T-helper 17 cell (primary cell): ENCODE results near the gene SGSM2. TPM values are rescaled to one million over a fixed set of nuclear protein-coding genes. Genes with fewer than 3 reads are reported as not detected.

Experiments used
- ATAC-seq: fragments of 150-1000 bp; cut with Tn5 transposase; 2 replicates; pipeline ENCODE4 v1.10.0; 2021; ENCODE audit warnings: mild to moderate bottlenecking, moderate library complexity
- DNase-seq, 3 donors: peaks; one replicate each; pipeline versions ENCODE4 v3.0.0 to v3.0.0-alpha.2; 2020 to 2021
- H3K9me3 ChIP-seq: one replicate; pipeline ENCODE4 v1.7.0; 2013; ENCODE audit warnings: low read length, mild to moderate bottlenecking; ENCODE audit not compliant: control insufficient read depth, poor library complexity, severe bottlenecking
- H3K27ac Mint-ChIP-seq: one replicate; pipeline ENCODE4 v1.8.0; 2022; ENCODE audit warnings: mild to moderate bottlenecking, moderate library complexity, mixed read lengths
- H3K27me3 Mint-ChIP-seq: one replicate; pipeline ENCODE4 v1.8.0; 2022; ENCODE audit warnings: mixed read lengths
- H3K36me3 Mint-ChIP-seq: one replicate; pipeline ENCODE4 v1.8.0; 2022; ENCODE audit warnings: low read depth, mixed read lengths
- H3K4me1 Mint-ChIP-seq: one replicate; pipeline ENCODE4 v1.8.0; 2022; ENCODE audit warnings: mild to moderate bottlenecking, mixed read lengths
- H3K4me3 Mint-ChIP-seq: one replicate; pipeline ENCODE4 v1.8.0; 2022; ENCODE audit warnings: mild to moderate bottlenecking, moderate library complexity, mixed read lengths
- total RNA-seq, 4 donors: library from RNA in 2 of 4; stranded (reverse) in 2 of 4; gene quantifications; one replicate each; pipeline ENCODE4 v1.2.3 and lab custom pipeline; 2022 to 2026

The SGSM2 gene
- total RNA-seq, 2 donors from 2014 or later, result 119 to 128 TPM

- no peak for DNase-seq
- no peak overlapping the region for H3K27ac Mint-ChIP-seq
- H3K4me1 Mint-ChIP-seq, result peaks cover 3% of the 10 kb centered on the region
- ATAC-seq, result no peak
- H3K4me3 Mint-ChIP-seq, result no peak overlapping the region
- no peaks in the 10 kb centered on the region for H3K9me3 ChIP-seq
- no peaks in the 10 kb centered on the region for H3K27me3 Mint-ChIP-seq
- H3K36me3 Mint-ChIP-seq, result peaks cover 3% of the 10 kb centered on the region
Measured at GRCh38 chr17:2365132-2365531, 27.8 kb downstream of the SGSM2 start.

- no peak for DNase-seq
- Mint-ChIP-seq H3K27ac (no peak overlapping the region), H3K36me3 (peaks cover 3% of the 10 kb centered on the region)
Measured at GRCh38 chr17:2366747-2367494, 29.6 kb downstream of the SGSM2 start.

GRCh38 chr17:2368359-2368758 is 31.1 kb downstream of the SGSM2 start:
- H3K9me3 ChIP-seq, result no peaks in the 10 kb centered on the region
- ATAC-seq, result no peak
- Mint-ChIP-seq H3K36me3 (no peaks in the 10 kb centered on the region), H3K4me3 (no peak overlapping the region), H3K27ac (no peak overlapping the region), H3K4me1 (no peaks in the 10 kb centered on the region), H3K27me3 (no peaks in the 10 kb centered on the region)
- DNase-seq, result no peak

More at GRCh38 chr17:2366747-2367494, 29.6 kb downstream of the SGSM2 start:
- no peaks in the 10 kb centered on the region for H3K9me3 ChIP-seq
- H3K27me3 Mint-ChIP-seq, result no peaks in the 10 kb centered on the region
- ATAC-seq, result no peak
- no peak overlapping the region for H3K4me3 Mint-ChIP-seq
- H3K4me1 Mint-ChIP-seq, result no peaks in the 10 kb centered on the region

- H3K36me3 Mint-ChIP-seq, result no peaks in the 10 kb centered on the region
- no peak for ATAC-seq
- H3K9me3 ChIP-seq, result no peaks in the 10 kb centered on the region
- H3K27me3 Mint-ChIP-seq, result no peaks in the 10 kb centered on the region
- no peak overlapping the region for H3K27ac Mint-ChIP-seq
- no peaks in the 10 kb centered on the region for H3K4me1 Mint-ChIP-seq
- H3K4me3 Mint-ChIP-seq, result no peak overlapping the region
- DNase-seq, result no peak
Measured at GRCh38 chr17:2369039-2369438, 31.7 kb downstream of the SGSM2 start.

GRCh38 chr17:2369551-2370210 is 32.4 kb downstream of the SGSM2 start:
- Mint-ChIP-seq H3K4me3 (no peak overlapping the region), H3K27me3 (no peaks in the 10 kb centered on the region), H3K27ac (no peak overlapping the region), H3K4me1 (no peaks in the 10 kb centered on the region), H3K36me3 (no peaks in the 10 kb centered on the region)
- no peak for ATAC-seq
- H3K9me3 ChIP-seq, result no peaks in the 10 kb centered on the region
- no peak for DNase-seq

DNA sequence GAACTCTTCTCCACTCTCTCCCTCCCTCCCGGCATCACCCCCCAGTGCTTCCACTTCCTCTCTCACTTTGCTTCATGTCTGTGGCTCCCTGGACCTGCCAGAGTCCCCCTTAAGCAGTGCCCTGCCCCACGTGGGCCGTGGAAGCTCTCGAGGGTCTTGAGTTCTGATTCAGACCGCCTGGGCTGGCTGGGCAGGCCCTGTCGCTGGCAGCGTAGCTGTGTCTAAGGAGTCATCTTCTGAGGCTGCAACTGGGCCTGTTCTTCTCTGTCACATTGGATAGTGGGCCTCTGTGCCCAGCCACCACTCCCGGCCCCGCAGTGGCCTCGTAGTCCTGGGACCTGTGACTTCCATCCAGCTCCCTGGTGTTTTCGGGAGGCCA is 32.9 kb downstream of the SGSM2 start:
- Mint-ChIP-seq H3K4me3 (no peak overlapping the region), H3K4me1 (no peaks in the 10 kb centered on the region), H3K36me3 (no peaks in the 10 kb centered on the region), H3K27me3 (no peaks in the 10 kb centered on the region), H3K27ac (no peak overlapping the region)
- ATAC-seq, result no peak
- DNase-seq, result no peak
- no peaks in the 10 kb centered on the region for H3K9me3 ChIP-seq

GRCh38 chr17:2371183-2372130 is 34.2 kb downstream of the SGSM2 start:
- no peaks in the 10 kb centered on the region for H3K36me3 Mint-ChIP-seq
- no peak overlapping the region for H3K4me3 Mint-ChIP-seq
- ATAC-seq, result no peak
- H3K27ac Mint-ChIP-seq, result no peak overlapping the region
- H3K27me3 Mint-ChIP-seq, result no peaks in the 10 kb centered on the region
- DNase-seq, result no peak
- H3K9me3 ChIP-seq, result no peaks in the 10 kb centered on the region
- H3K4me1 Mint-ChIP-seq, result no peaks in the 10 kb centered on the region

GRCh38 chr17:2372180-2372579 is 34.9 kb downstream of the SGSM2 start:
- H3K9me3 ChIP-seq, result no peaks in the 10 kb centered on the region
- no peak overlapping the region for H3K27ac Mint-ChIP-seq
- H3K27me3 Mint-ChIP-seq, result no peaks in the 10 kb centered on the region
- H3K4me3 Mint-ChIP-seq, result no peak overlapping the region
- DNase-seq (no peak), ATAC-seq (no peak)
- peaks cover 2% of the 10 kb centered on the region for H3K36me3 Mint-ChIP-seq
- no peaks in the 10 kb centered on the region for H3K4me1 Mint-ChIP-seq

DNA sequence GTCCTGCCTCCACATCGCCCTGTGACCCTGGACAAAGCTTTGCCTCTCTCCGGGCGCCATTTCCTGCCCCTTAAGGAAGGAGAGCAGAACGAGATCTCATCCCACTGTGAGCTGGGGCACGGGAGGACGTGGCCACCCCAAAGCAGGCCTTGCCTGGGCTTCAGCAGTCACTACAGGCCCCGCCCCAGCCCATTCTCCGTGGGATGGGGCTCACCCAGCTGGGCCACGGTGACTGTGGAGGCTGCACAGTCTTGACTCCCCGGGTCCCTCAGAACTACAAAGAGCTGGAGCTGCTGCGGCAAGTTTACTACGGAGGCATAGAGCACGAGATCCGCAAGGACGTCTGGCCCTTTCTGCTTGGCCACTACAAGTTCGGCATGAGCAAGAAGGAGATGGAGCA is 35.4 kb downstream of the SGSM2 start:
- Mint-ChIP-seq H3K27ac (no peak overlapping the region), H3K4me1 (no peaks in the 10 kb centered on the region), H3K4me3 (no peak overlapping the region), H3K27me3 (no peaks in the 10 kb centered on the region), H3K36me3 (peaks cover 2% of the 10 kb centered on the region)
- no peak for DNase-seq
- no peaks in the 10 kb centered on the region for H3K9me3 ChIP-seq
- ATAC-seq, result no peak

DNA sequence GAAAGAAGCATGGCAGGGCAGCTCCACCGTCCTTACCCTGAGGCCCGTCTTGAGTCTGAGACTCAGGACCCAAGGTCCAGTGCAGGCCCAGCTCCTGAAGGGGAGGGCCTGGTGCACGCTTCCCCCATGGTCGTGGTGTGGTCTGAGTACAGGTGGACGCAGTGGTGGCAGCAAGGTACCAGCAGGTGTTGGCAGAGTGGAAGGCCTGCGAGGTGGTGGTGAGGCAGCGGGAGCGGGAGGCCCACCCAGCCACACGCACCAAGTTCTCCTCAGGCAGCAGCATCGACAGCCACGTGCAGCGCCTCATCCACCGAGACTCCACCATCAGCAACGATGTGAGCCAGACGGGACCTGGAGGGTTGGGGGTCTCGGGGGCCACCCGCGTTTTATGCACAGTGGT is 35.9 kb downstream of the SGSM2 start:
- H3K9me3 ChIP-seq, result no peaks in the 10 kb centered on the region
- Mint-ChIP-seq H3K4me1 (no peaks in the 10 kb centered on the region), H3K36me3 (peaks cover 2% of the 10 kb centered on the region), H3K4me3 (no peak overlapping the region), H3K27me3 (no peaks in the 10 kb centered on the region), H3K27ac (no peak overlapping the region)
- no peak for DNase-seq
- ATAC-seq, result no peak

DNA sequence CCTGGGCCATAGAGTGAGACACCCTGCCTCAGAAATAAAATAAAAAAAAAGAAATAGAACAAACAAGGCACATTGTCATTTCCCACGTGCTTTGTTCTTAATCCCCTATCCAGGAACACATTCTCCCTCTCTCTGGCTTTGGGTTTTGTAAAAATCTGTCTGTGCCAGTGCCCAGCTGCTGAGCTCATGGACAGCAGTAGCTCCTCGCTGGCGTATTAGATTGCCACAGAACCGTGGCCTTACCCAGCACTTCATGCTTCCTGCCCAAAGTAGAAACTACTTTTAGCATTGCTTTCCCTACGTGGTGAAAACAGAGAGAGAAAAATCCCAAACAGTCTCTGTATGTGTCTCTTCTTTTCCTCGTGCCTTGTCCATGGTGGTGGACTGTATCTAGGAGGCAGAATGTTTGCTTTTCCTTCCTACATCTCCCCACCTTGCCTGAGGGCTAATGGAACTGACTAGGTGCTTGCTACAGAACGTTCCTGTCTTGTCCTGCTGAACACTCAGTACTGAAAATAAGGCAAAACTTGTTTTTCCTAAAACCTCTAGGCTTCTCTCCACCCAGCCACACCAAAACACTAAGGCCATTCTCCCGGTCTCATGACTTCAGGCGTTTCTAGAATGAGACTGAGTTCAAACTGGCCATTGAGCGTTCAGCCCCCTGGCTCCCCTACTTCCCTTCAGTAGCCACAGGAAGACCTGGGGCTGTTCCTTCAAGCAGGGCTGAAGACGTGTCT is 37.4 kb downstream of the SGSM2 start:
- H3K4me1 Mint-ChIP-seq, result no peaks in the 10 kb centered on the region
- peak overlapping the region; percentile 60 for H3K27ac Mint-ChIP-seq
- no peak for DNase-seq
- H3K36me3 Mint-ChIP-seq, result peaks cover 2% of the 10 kb centered on the region
- no peak for ATAC-seq
- no peaks in the 10 kb centered on the region for H3K27me3 Mint-ChIP-seq
- no peaks in the 10 kb centered on the region for H3K9me3 ChIP-seq
- H3K4me3 Mint-ChIP-seq, result no peak overlapping the region

DNA sequence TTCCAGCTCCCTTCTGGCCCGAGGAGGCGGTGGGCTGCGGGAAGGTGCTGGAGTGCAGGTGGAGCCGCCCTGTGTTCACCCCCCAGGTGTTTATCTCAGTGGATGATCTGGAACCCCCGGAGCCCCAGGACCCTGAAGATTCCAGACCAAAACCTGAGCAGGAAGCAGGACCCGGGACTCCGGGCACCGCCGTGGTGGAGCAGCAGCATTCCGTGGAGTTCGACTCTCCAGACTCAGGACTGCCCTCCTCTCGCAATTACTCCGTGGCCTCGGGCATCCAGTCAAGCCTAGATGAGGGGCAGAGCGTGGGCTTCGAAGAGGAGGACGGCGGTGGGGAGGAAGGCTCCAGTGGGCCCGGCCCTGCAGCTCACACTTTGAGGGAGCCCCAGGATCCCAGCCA is 38.1 kb downstream of the SGSM2 start:
- DNase-seq, result no peak
- H3K9me3 ChIP-seq, result no peaks in the 10 kb centered on the region
- Mint-ChIP-seq H3K27me3 (no peaks in the 10 kb centered on the region), H3K27ac (peak overlapping the region; percentile 60), H3K36me3 (peaks cover 2% of the 10 kb centered on the region), H3K4me3 (no peak overlapping the region), H3K4me1 (no peaks in the 10 kb centered on the region)
- no peak for ATAC-seq

- no peaks in the 10 kb centered on the region for H3K9me3 ChIP-seq
- DNase-seq, result no peak
- no peaks in the 10 kb centered on the region for H3K27me3 Mint-ChIP-seq
Measured at GRCh38 chr17:2376107-2376506, 38.8 kb downstream of the SGSM2 start.

More at GRCh38 chr17:2376107-2376506, 38.8 kb downstream of the SGSM2 start:
- H3K27ac Mint-ChIP-seq, result peak overlapping the region; percentile 77
- H3K36me3 Mint-ChIP-seq, result peaks cover 2% of the 10 kb centered on the region
- no peak overlapping the region for H3K4me3 Mint-ChIP-seq
- peaks cover 2% of the 10 kb centered on the region for H3K4me1 Mint-ChIP-seq
- ATAC-seq, result no peak
